SKM-1 (cell line): ENCODE results near the gene BTG1.

ENCODE experiments used
- DNase-seq: peaks from one replicate; lab custom pipeline; 2025; ENCODE audit not compliant: unreplicated experiment; lab: John Stamatoyannopoulos, UW

The BTG1 gene

DNA sequence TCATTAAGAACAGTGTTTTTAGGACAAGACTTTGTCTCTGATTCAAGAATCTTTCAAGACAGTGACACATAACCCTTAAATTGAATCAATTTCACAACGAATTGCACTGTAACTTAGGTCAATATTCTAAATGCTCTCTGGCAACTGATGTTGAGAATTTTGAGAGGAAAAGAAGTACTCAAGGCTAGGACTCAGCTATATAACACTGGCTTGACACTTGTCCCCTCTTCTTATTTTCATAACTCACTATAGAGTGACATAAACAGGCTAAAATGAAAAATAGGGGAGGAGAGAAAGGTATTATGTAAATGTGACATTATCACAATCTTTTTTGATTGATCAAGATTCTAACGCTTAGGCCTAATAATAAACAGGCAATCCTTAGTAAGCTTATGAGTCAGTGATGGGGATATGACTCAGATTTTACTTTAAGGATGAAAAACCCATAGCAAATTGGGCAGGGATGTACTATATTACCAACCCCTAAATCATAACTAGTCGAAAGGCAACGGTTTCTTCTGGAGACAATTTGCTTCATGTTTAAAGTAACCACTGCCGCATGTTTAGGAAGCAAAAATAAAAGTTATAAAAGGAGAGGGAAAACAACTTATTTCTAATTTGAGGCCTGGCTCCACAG lies 10.9 kb downstream of the BTG1 start:
- no peak for DNase-seq

DNA sequence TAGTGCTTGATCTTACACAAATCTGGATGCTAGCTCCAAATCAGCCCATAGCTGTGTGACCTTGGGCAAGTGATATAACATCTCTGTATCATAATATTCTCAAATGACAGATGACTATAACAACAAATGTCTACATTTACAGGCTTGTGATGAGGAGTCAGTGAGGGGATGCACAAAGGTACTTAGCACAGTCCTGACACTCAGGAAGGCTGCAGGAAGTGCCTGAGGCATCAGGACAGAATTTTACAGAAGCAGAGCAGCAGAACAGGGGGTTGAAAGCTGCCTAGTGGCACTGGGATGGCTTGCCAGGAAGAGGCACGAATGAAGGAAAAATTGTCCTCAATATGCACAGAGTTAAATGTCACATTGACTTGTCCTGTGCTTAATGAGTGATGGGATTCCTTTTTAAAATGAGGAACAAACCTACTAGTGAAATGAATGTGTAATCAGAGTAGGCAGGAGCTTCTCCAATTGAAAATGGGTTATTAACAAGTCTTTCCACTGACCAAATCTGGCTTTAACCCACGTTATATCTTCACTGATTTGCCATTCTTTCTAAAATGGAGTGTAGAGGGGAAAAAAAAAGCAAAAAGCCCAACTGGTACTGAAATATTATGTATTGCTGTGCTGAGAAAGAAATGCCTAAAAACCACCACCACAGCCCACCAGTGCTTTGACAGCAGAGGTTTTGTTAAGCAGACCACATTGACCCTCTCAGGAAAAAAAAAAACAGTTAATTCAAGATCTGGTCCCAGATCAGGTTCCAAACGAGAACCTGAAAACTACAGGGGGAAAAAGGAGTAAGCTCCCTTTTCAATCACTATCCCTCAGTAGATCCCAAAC lies 11.6 kb downstream of the BTG1 start:
- DNase-seq: peak; percentile 2

DNA sequence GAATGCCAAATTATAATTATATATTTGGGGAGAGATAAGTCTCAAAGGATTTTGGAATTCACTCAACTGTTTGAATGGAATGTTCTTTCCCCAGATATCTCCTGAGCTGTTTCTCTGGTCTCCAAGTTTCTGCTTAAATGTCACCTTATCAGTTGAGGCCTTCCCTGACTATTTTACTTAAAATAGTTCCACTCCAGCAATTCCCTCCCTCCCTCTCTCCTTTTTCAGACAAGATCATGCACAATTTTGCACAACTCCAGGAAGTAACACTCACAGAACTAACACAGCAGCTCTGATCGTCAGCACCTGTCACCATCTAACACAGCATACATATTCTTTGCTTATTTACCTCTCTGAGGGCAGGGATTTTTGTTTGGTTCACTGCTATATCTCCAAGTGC lies 12.5 kb downstream of the BTG1 start:
- no peak for DNase-seq

DNA sequence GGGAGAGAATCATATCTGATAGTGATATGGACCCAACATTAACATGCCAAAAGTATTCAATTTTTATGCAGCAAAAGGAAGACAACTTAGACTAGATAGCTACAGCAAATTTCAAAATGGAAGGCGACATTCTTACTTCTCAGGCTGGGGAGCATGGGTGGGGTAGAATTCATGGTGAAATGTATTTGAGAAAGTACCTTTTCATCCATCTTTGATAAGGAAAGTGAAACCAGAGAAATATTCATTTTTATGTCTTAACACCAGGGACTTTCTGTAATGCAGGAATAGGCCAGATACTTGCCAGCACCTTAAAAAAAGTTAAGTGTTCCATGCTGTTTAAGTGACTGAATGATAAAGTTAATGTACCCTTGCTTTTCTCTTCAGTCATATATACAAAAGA lies 13.4 kb downstream of the BTG1 start:
- DNase-seq: no peak

DNA sequence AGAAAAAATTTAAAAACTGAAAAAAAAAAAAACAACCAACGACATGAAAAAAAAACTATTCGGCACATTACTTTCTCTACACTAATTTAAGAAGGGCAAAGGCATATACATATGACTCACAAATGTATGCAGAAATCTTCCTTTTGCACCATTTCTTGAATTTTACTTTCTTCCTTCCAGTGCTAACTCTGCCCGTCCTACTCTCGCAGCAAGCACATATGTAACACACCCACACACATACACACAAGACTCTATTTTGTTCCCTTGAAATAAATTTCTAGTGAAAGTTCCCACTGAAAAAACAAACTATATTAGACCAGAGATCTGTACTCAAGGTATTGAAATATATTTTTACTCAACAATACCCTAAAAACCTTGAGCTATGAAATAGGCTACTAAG lies 14.6 kb downstream of the BTG1 start:
- DNase-seq: no peak

DNA sequence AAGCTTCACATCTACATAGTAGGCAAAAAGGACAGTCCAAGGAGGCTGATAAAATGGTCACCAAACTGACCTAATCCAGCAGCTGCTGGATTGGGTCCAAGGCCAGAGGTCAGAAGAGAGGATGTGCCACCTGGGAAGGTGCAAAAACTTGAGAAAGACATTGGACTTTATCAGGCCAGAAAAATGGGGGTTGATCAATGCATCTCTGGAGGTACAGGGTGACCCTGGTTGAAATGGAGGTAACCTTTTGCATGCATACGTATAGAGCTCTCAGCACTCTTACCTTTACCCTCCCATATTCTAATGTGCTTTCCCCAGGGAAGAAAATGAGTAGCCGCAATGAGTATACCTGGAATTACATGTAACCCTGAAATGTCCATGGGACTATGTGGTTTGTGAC lies 16.0 kb downstream of the BTG1 start:
- no peak for DNase-seq

DNA sequence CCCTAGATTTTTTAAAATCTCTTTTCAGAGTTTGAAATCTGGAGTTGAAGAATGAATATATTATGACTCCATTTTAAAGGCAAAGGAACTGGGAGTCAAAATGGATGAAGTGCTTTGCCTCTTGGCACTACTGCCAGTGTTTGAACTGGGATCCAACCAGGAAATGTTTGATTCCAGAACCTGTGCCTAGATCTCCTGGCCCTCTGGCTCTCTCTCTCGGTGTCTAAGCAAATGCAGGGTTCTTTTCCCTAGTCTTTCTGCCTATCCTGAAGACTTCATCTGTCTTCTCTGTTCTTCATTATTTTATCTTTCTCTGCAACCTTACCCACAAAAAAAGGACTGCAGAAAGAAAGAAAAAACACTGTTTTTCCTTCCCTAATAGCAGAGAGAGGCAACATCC lies 17.0 kb downstream of the BTG1 start:
- DNase-seq: no peak

DNA sequence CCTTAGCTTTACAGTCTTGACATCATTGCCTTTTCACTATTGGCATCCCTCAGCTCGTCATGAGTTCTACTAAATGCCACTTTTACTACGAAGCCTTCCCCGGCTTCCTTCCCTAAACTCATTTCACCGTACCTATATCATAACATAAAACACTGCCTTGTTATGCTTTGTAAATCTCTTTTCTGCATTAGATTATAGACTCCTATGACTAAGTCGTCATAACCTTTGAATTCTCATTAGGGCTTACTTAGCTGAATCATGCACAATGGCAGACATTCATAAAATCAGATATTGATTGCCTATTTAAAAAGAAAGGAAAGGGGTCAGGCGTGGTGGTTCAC lies 21.0 kb downstream of the BTG1 start:
- no peak for DNase-seq

DNA sequence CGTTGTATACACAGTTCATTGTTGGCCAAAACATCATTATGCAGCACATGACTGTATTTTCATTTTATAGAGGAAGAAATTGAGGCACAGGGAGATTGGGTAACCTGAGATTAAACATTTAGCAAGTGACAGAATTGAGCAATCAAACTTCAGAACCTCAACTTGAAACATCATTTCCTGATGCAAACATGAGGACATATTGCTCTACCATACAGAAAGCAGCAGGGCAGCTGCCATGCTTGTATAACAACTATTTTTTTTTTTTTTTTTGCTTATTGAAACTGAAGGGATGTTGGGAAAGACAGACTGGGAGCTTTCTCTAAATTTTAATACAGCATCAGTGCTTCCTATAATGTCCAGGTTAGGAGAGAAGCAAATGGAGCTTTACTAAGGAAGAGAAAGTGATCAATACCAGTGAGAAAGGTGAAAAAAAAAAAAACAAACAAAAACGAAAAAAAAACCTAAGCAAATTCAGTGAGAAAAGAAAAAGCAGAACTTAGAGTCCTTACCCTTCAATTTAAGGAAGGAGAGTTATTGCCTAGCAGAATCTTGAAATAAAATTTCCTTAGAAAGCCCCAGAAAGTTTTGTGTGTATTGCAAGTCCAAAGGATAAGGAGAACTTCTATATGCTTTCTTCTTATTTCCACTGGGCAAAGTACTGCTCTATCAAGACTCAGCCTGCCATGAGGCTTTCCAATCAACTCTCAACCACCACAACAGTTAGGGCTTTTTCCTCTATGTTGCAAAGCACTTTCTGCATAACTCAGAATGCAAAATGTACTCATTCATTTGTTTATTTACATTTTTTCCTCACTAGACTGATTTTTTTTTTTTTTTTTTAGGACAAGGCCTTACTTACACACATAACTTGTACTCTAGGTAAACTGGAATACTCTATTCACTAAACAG lies 21.6 kb downstream of the BTG1 start:
- peak; percentile 60 for DNase-seq

DNA sequence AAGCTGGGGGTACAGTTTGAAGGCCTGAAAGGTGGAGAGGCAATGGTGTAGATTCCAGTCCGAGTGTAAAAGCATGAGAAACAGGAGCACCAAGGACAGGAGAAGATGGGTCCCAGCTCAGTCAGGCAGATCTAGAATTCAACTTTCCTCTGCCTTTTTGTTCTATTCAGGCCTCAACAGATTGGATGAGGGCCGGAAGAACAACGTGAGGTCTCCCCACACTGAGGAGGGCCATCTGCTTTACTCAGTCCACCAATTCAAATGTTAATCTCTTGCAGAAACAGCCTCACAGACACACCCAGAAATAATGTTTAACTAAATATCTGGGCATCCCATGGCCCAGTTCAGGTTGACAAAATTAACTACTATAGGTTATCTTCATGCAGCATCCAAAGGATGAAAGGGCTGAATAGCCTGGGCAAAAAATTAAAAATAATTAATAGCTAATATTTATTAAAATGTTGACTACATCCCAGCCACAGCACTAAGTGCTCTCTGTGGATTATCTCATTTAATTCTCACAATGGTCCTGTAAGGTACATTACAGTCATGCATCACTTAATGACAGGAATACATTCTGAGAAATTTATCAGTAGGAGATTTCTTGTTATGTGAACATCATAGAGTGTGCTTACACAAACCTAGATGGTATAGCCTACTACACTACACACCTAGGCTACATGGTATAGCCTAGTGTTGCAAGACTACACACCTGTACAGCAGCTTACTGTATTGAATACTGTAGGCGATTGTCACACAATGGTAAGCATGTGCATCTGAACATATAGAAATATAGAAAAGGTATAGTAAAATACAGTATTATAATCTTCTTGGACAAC lies 22.5 kb downstream of the BTG1 start:
- DNase-seq: no peak

DNA sequence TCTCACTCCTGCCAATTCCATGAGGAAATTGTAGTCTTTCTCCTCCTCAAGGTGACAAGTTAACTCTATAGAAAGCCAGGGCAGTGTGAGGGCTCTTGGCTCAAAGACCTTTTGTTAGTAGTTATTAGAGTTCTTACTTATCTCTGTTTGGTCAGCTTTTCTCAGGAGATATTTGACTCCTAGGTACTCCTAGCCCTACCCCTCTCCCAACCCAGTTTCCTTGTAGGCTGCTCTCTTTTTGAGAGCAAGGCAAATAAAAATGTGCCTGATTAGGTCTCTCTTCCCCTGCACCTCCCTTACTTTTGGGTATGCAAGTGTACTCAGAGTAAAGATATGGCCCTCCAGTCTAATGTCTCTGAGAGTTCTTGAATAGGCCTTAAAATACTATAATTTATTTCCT lies 23.8 kb downstream of the BTG1 start:
- no peak for DNase-seq

DNA sequence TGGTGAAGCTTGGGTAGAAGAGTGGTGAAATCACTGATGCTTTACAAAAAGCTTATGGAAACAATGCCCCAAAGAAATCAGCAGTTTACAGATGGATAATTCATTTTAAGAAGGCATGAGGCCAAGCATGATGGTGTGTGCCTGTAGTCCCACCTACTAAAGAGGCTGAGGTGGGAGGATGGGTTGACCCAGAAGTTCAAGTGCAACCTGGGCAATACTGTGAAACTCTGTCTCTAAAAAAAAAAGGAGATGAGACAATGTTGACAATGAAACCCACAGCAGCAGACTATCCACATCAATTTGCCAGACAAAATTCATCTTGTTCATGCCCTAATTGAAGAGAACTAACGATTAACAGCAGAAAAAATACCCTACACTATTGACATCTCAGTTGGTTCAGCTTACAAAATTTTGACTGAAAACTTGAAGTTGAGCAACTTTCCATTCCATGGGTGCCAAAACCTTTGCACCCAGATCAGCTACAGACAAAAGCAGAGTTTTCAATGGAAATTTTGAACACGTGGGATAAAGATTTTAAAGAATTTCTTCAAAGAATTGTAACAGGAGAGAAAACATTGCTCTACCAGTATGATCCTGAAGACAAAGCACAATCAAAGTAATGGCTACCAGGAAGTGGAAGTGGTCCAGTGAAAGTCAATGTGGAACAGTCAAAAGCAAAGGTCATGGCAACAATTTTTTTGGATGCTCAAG lies 26.7 kb downstream of the BTG1 start:
- DNase-seq: no peak

DNA sequence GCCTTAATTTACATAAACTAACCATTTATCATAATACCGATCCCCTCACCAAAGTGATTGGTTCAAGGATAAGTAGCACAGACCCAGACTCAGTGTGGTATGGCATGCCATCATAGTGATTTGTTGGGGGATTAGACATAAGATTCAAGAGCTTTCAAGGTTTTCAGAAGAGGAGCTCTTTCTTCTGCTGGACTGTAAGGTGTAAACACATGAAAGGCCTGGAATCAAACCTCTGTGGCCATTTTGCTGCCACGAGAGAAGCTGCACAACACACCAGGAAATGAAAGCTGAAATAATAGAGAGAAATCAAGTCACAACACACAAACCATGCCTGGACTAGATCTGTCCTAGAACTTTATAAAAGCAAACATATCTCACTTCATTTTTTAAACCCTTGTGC lies 30.8 kb downstream of the BTG1 start:
- DNase-seq: no peak

DNA sequence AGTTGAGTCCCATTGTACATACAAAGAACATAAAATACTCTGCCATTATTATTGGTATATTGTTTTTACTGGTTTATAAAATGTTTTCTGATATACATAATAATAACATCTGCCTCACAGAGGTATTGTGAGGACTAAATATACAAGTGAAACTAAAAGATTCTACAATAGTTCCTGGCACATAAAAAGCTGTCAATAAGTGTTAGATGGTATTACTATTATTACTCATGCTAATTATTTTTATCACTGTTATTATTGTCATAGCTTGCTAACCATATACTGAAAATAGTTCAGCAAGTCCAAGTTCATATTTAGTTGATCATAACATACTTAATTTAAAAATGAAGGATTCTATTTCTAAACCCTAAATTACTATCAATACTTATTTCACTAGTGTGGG lies 34.4 kb downstream of the BTG1 start:
- DNase-seq: no peak

DNA sequence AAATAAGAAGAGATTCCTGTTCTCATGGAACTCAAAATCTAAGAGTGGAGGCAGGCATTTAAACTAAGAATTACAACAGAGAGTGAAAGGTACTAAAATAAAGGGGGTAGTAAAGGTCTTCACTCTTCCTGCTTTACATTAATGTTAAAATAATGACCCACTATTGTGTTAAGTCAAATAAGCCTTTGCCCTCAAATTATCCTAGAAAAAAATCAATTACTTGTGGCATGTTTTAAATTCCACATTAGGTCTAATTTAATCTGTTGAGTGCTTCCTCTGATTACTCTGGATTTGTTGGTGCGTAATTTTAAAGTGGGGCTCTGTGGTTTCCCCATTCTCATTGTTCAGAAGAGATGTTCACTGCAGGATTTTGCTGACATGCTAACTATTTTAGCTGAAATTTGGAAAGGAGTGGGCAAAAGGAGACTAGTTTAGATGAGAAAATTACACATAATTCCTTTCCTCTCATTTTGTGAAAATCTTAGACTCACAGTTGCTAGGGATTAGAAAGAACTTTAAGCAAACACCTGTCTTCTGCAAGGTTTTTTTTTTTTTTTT lies 35.5 kb downstream of the BTG1 start:
- no peak for DNase-seq

DNA sequence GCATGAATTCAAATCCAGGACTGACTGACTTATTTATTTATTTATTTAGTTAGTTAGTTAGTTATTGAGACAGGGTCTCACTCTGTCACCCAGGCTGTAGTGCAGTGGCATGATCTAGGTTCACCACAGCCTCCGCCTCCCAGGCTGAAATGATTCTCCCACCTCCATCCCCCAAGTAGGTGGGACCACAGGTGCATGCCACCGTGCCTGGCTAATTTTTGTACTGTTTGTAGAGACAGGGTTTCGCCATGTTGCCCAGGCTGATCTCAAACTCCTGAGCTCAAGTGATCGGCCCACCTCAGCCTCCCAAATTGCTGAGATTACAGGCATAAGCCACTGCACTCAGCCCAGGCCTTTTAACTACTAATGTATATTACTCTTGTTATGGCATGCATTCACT lies 36.0 kb downstream of the BTG1 start:
- DNase-seq: no peak

DNA sequence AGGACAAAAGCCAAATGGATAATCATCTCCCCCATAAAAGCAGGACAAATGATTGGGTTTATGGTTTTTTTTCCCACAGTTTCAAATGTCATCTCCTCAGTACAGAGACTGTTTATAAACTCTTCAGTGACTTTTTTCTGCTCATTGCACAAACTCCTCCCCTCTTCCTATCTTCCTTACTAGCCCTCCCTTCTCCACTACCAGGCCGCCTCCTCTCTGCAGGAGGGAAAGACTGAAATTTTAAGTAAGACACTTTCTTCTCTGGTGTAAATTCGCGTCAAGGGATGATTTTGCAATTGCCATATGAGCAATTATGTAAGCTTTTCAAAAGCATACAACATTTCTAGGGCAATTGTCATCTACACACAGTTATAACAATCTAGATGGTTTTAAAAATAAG lies 37.0 kb downstream of the BTG1 start:
- no peak for DNase-seq

DNA sequence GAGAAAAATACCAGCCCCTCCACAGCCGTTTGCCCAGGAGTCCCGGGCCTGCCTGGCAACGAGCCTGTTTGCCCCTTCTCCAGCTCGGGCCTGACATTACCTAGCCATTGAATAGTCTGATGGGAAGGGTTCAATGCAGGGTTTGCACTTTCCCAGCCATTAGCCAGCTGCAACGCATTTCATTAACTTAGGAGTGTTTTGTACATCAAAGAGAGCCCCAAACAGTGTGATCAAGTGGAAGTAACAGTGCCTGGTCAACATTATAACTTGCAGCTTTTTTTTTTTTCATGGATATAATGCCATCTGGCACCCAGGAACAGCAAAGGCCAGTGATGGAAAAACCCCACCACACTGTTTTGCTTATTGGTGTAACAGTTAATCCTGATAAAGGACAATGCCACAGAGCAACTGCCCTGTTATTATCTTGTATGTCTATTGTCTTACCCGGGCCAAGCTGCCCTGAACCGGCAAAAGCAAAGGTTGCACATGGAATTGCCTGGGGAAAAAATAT lies 38.0 kb downstream of the BTG1 start:
- no peak for DNase-seq

DNA sequence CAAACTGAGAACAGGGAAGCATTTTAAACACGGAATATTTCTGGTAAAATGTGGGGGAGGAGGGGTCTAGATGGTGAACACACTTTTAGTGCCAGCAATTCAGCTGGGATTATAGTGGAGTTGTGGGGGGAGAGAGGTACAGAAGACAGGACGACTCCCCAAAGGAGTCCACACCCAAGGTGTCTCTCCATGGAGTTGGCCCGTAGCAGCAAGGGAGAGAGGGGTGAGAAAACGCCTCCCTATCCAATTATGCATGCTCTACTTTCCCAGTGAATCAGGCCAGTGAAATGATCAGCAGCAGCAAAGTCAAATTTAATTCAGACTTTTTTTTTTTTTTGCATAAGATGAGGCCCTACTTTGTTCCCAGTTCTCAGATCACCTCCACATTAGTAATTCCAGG lies 38.6 kb downstream of the BTG1 start:
- no peak for DNase-seq

DNA sequence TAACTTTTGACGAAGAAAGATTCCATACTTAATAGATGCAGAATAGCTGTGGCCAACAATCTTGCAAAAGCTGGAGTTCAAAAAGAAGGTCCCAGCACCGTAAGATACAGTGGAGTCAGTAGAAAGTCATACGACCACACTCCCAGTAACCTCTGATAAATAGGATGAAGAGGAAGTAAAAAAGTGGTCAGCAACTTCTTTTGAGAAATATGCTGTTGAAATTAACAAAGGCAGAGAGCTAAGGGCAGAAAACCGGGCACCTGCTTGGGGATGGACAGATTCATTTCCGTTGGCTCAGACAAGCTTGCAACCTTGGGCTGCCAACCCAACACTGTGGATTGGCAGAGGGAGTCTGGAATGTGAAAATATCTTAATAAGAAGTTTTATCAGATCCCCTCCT lies 40.0 kb downstream of the BTG1 start:
- peak; percentile 37 for DNase-seq
